ENCODE data around the gene RBM38.

GRCh38 chr20:57403216-57403615 lies 12.0 kb downstream of the RBM38 start:
- TF ChIP-seq CTCF (conservative IDR thresholded peaks at IDR 0.05; ENCODE audit: low read depth, low read length) (no peak), ELK1 (IDR thresholded peaks at IDR 0.05; ENCODE audit: borderline replicate concordance, low read depth, low read length) (no peak)

Data from IMR-90 (cell line).